CD14-positive monocyte (primary cell): Measurements from ENCODE around the gene RTP1. TPM values are rescaled to one million over a fixed set of nuclear protein-coding genes. Genes with fewer than 3 reads are reported as not detected.

Source experiments
- DNase-seq, 3 donors: peaks; one replicate each; pipeline ENCODE4 v3.0.0-alpha.2; 2011 to 2022
- H2AFZ ChIP-seq: 2 replicates; pipeline ENCODE4 v1.6.0; 2012; ENCODE audit warnings: mild to moderate bottlenecking, low read depth, low read length, inconsistent platforms; ENCODE audit not compliant: insufficient read depth, poor library complexity, severe bottlenecking
- H3K27ac ChIP-seq, 2 donors: 1 replicate in 1 of 2; 2 replicates in 1 of 2; pipeline ENCODE4 v1.5.1; 2012 to 2013; ENCODE audit warnings: low read length in 2 of 2, control low read depth in 1 of 2, inconsistent platforms in 1 of 2, low read depth in 1 of 2, mild to moderate bottlenecking in 1 of 2
- H3K27me3 ChIP-seq, 2 donors: one replicate each; pipeline versions ENCODE4 v1.6.0 to v1.6.1; 2011 to 2013; ENCODE audit warnings: low read length in 2 of 2; ENCODE audit not compliant: control insufficient read depth in 2 of 2, insufficient read depth in 2 of 2
- H3K36me3 ChIP-seq, 2 donors: replicated peaks in 1 of 2; 1 replicate in 1 of 2; 2 replicates in 1 of 2; pipeline versions ENCODE4 v1.5.1 to v1.6.1; 2012 to 2013; ENCODE audit warnings: low read length in 2 of 2, control low read depth in 1 of 2, inconsistent platforms in 1 of 2, mild to moderate bottlenecking in 1 of 2; ENCODE audit not compliant: insufficient read depth in 2 of 2, control insufficient read depth in 1 of 2
- H3K4me1 ChIP-seq, 2 donors: 1 replicate in 1 of 2; 2 replicates in 1 of 2; pipeline versions ENCODE4 v1.5.1 to v1.6.1; 2012 to 2013; ENCODE audit warnings: low read length in 2 of 2, control low read depth in 1 of 2, inconsistent platforms in 1 of 2, mild to moderate bottlenecking in 1 of 2, moderate library complexity in 1 of 2; ENCODE audit not compliant: insufficient read depth in 2 of 2, control insufficient read depth in 1 of 2
- H3K4me2 ChIP-seq: replicated peaks from 2 replicates; pipeline ENCODE3; 2012; ENCODE audit warnings: low read length, moderate library complexity, mild to moderate bottlenecking; ENCODE audit not compliant: poor library complexity, severe bottlenecking; ENCODE audit errors: extremely low read depth
- H3K4me3 ChIP-seq, 3 experiments: fragments of 200-600 bp in 1 of 3; sonication (generic) in 1 of 3; replicated peaks in 1 of 3; 1 replicate in 2 of 3; 2 replicates in 1 of 3; pipeline ENCODE4 v1.5.1; 2011 to 2013; ENCODE audit warnings: low read length in 3 of 3, mild to moderate bottlenecking in 3 of 3, control low read depth in 2 of 3, low read depth in 2 of 3, inconsistent platforms in 1 of 3, moderate library complexity in 1 of 3
- H3K79me2 ChIP-seq: 2 replicates; pipeline ENCODE4 v1.6.0; 2012; ENCODE audit warnings: mild to moderate bottlenecking, control low read depth, inconsistent platforms, low read length, moderate library complexity; ENCODE audit not compliant: insufficient read depth
- H3K9ac ChIP-seq: 2 replicates; pipeline ENCODE4 v1.6.0; 2017; ENCODE audit warnings: low read length, mild to moderate bottlenecking; ENCODE audit not compliant: insufficient read depth, poor library complexity, severe bottlenecking
- H3K9me3 ChIP-seq, 2 donors: replicated peaks in 1 of 2; 1 replicate in 1 of 2; 2 replicates in 1 of 2; pipeline versions ENCODE4 v1.5.1 to v1.6.1; 2012 to 2013; ENCODE audit warnings: low read length in 2 of 2, control low read depth in 1 of 2; ENCODE audit not compliant: control insufficient read depth in 1 of 2, insufficient read depth in 1 of 2
- H4K20me1 ChIP-seq: 2 replicates; pipeline ENCODE4 v1.6.0; 2012; ENCODE audit warnings: mild to moderate bottlenecking, low read length, control low read depth, moderate library complexity; ENCODE audit not compliant: insufficient read depth
- H3K27ac Mint-ChIP-seq, 7 donors: one replicate each; pipeline ENCODE4 v1.8.0; 2020; ENCODE audit warnings: mild to moderate bottlenecking in 7 of 7, mixed read lengths in 7 of 7, moderate library complexity in 6 of 7, inconsistent platforms in 2 of 7
- H3K27me3 Mint-ChIP-seq, 3 donors: one replicate each; pipeline ENCODE4 v1.8.0; 2021 to 2022; ENCODE audit warnings: low read depth in 3 of 3, mild to moderate bottlenecking in 3 of 3, mixed read lengths in 3 of 3, moderate library complexity in 3 of 3, inconsistent platforms in 1 of 3
- H3K36me3 Mint-ChIP-seq, 2 donors: one replicate each; pipeline ENCODE4 v1.8.0; 2020; ENCODE audit warnings: mixed read lengths in 2 of 2, inconsistent platforms in 1 of 2, mild to moderate bottlenecking in 1 of 2
- H3K4me1 Mint-ChIP-seq: one replicate; pipeline ENCODE4 v1.8.0; 2020; ENCODE audit warnings: mild to moderate bottlenecking, mixed read lengths
- H3K4me3 Mint-ChIP-seq, 2 donors: one replicate each; pipeline ENCODE4 v1.8.0; 2020; ENCODE audit warnings: mild to moderate bottlenecking in 2 of 2, mixed read lengths in 2 of 2, moderate library complexity in 1 of 2
- H3K9me3 Mint-ChIP-seq, 7 donors: one replicate each; pipeline ENCODE4 v1.8.0; 2020 to 2022; ENCODE audit warnings: mixed read lengths in 7 of 7, mild to moderate bottlenecking in 6 of 7, moderate library complexity in 6 of 7, inconsistent platforms in 2 of 7
- CTCF ChIP-seq: fragments of 200-600 bp; IDR thresholded peaks from one replicate; pipeline ENCODE4 v1.8.0; 2022; ENCODE audit warnings: antibody characterized with exemption, mild to moderate bottlenecking
- WGBS: methylation state at CpG from one replicate; pipeline ENCODE4 v1.1.5; 2013; ENCODE audit warnings: missing lambda C conversion rate; ENCODE audit not compliant: insufficient coverage; 5-methylcytosine and 5-hydroxymethylcytosine counted together
- intact Hi-C, 2 donors: fragments of 100-400 bp; cut with micrococcal nuclease; formaldehyde crosslinking; loops; one replicate each; pipeline versions ENCODE4 v1.15.0 to v1.15.1; 2023
- polyA plus RNA-seq, 3 donors: library from polyadenylated mRNA; depleted of rRNA in 1 of 3; unstranded in 2 of 3; stranded (reverse) in 1 of 3; fragments of 300-500 nt in 2 of 3; fragments of >200 nt in 1 of 3; fragmentation: Illumina TruSeq in 2 of 3; gene quantifications; 1 replicate in 2 of 3; 2 replicates in 1 of 3; pipeline ENCODE4 v1.2.3, GENCODE V29; 2012 to 2021

The RTP1 gene
- polyA plus RNA-seq, 3 donors = not detected

GRCh38 chr3:187210545-187211327, 13.4 kb downstream of the RTP1 start:
- peaks cover 0 to 3% (median 0%) of the 10 kb centered on the region in 3 donors for H3K27me3 Mint-ChIP-seq
- no peak overlapping the region for H3K9ac ChIP-seq

GRCh38 chr3:187211532-187212195, 14.4 kb downstream of the RTP1 start:
- DNase-seq = no peak
- Histone ChIP-seq H3K9ac (no peak overlapping the region), H3K4me3 (no peak overlapping the region), H3K4me2 (no peak overlapping the region), H2AFZ (no peak overlapping the region), H4K20me1 (no peaks in the 10 kb centered on the region), H3K36me3 (no peaks in the 10 kb centered on the region), H3K27ac (no peak overlapping the region), H3K27me3 (no peaks in the 10 kb centered on the region), H3K9me3 (no peaks in the 10 kb centered on the region), H3K4me1 (no peaks in the 10 kb centered on the region), H3K79me2 (no peaks in the 10 kb centered on the region)
- intact Hi-C loops = no loop called here
- peaks cover 4% of the 10 kb centered on the region for H3K4me1 Mint-ChIP-seq
- 62% methylated on average over 2 of the region's 3 CpGs for WGBS
- H3K27ac Mint-ChIP-seq = peak overlapping the region in 1 of 7 donors; percentile 13
- peaks cover 0 to 3% (median 0%) of the 10 kb centered on the region in 3 donors for H3K27me3 Mint-ChIP-seq
- no peaks in the 10 kb centered on the region for H3K36me3 Mint-ChIP-seq
- H3K9me3 Mint-ChIP-seq = no peaks in the 10 kb centered on the region
- no peak for TF ChIP-seq CTCF
- H3K4me3 Mint-ChIP-seq = no peak overlapping the region

More at GRCh38 chr3:187210545-187211327, 13.4 kb downstream of the RTP1 start:
- Histone ChIP-seq H3K79me2 (no peaks in the 10 kb centered on the region), H2AFZ (no peak overlapping the region), H3K36me3 (no peaks in the 10 kb centered on the region), H3K27me3 (no peaks in the 10 kb centered on the region), H3K27ac (no peak overlapping the region), H4K20me1 (no peaks in the 10 kb centered on the region), H3K4me1 (no peaks in the 10 kb centered on the region), H3K4me3 (no peak overlapping the region), H3K4me2 (no peak overlapping the region), H3K9me3 (no peaks in the 10 kb centered on the region)
- H3K9me3 Mint-ChIP-seq = no peaks in the 10 kb centered on the region
- no peak overlapping the region for H3K27ac Mint-ChIP-seq
- H3K4me3 Mint-ChIP-seq = no peak overlapping the region
- peaks cover 4% of the 10 kb centered on the region for H3K4me1 Mint-ChIP-seq
- no peaks in the 10 kb centered on the region for H3K36me3 Mint-ChIP-seq
- no CpG with 5 or more reads among the region's 6 CpGs for WGBS
- no peak for TF ChIP-seq CTCF
- intact Hi-C loops = no loop called here
- no peak for DNase-seq
